Prostate gland (tissue), 2 donors: ENCODE data around the gene SYCN.
"Not testable (repeated sequence)": the region's sequence is repeated elsewhere in the genome, so short reads cannot be mapped to it uniquely, and the experiment has no call there.

Experiments used
- POLR2A ChIP-seq: fragments of 450-650 bp; IDR thresholded peaks from one replicate; pipeline ENCODE4 v1.6.1; 2016; ENCODE audit warnings: antibody characterized with exemption, mild to moderate bottlenecking
- TF ChIP-seq, protein P1 (sequence below), 4 experiments: fragments of 200-600 bp in 2 of 4; fragments of 450-650 bp in 2 of 4; sonication (generic) in 2 of 4; IDR thresholded peaks; 1 replicate in 3 of 4; 2 replicates in 1 of 4; pipeline ENCODE4 v1.5.1; 2016 to 2019; ENCODE audit warnings: antibody characterized with exemption in 4 of 4, mild to moderate bottlenecking in 2 of 4, moderate library complexity in 2 of 4

DNA sequence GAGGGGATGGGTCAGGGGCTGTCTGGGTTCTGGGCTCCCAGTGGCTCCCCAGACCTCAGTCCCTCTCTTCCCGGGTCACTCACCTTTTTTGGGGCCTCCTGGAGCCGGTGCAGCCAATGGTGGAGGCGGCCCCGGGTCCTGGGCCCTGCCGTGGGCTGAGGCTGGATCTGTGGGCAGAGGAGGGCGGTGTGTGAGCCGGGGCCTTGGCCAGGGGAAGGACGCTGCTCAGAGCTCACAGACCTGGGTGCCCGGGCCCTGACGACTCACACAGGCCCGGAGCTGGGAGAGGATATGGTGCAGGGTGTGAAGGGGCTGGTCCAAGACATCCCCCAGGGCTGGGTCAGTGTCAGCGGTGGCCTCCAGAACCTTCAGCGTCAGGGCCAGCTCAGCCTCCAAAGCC lies 39.7 kb upstream of the SYCN start:
- TF ChIP-seq POLR2A = not testable (repeated sequence)
- TF ChIP-seq, protein P1, sequence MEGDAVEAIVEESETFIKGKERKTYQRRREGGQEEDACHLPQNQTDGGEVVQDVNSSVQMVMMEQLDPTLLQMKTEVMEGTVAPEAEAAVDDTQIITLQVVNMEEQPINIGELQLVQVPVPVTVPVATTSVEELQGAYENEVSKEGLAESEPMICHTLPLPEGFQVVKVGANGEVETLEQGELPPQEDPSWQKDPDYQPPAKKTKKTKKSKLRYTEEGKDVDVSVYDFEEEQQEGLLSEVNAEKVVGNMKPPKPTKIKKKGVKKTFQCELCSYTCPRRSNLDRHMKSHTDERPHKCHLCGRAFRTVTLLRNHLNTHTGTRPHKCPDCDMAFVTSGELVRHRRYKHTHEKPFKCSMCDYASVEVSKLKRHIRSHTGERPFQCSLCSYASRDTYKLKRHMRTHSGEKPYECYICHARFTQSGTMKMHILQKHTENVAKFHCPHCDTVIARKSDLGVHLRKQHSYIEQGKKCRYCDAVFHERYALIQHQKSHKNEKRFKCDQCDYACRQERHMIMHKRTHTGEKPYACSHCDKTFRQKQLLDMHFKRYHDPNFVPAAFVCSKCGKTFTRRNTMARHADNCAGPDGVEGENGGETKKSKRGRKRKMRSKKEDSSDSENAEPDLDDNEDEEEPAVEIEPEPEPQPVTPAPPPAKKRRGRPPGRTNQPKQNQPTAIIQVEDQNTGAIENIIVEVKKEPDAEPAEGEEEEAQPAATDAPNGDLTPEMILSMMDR (IDR thresholded peaks at IDR 0.05) = not testable (repeated sequence)
